Heart left ventricle (tissue), 16 donors: Measurements from ENCODE around the gene PROSER3. TPM values are rescaled to one million over a fixed set of nuclear protein-coding genes. Genes with fewer than 3 reads are reported as not detected.

ENCODE experiments used
- ATAC-seq, 4 donors: fragments of 200-7000 bp; cut with Tn5 transposase; one replicate each; pipeline ENCODE4 v1.9.1; 2020 to 2022; ENCODE audit warnings: moderate library complexity in 4 of 4, mild to moderate bottlenecking in 3 of 4, moderate number of reproducible peaks in 1 of 4
- DNase-seq, 5 donors: peaks; one replicate each; pipeline ENCODE4 v3.0.0-alpha.2; 2020
- H3K27ac ChIP-seq, 12 donors: fragments of 200-600 bp; sonication (generic) in 4 of 12; one replicate each; pipeline versions ENCODE4 v1.5.0 to v1.8.0; 2016 to 2022; ENCODE audit warnings: mild to moderate bottlenecking in 2 of 12
- H3K27me3 ChIP-seq, 9 donors: fragments of 200-600 bp; sonication (generic) in 2 of 9; one replicate each; pipeline versions ENCODE4 v1.5.1 to v1.8.0; 2016 to 2022; ENCODE audit warnings: mild to moderate bottlenecking in 3 of 9
- H3K36me3 ChIP-seq, 9 donors: fragments of 200-600 bp; sonication (generic) in 2 of 9; one replicate each; pipeline versions ENCODE4 v1.5.0 to v1.8.0; 2018 to 2022; ENCODE audit warnings: mild to moderate bottlenecking in 2 of 9
- H3K4me1 ChIP-seq, 12 donors: fragments of 200-600 bp; sonication (generic) in 4 of 12; one replicate each; pipeline versions ENCODE4 v1.5.0 to v1.8.0; 2016 to 2022; ENCODE audit warnings: mild to moderate bottlenecking in 3 of 12
- H3K4me3 ChIP-seq, 12 donors: fragments of 200-600 bp; sonication (generic) in 4 of 12; one replicate each; pipeline versions ENCODE4 v1.5.0 to v1.8.0; 2017 to 2022; ENCODE audit warnings: mild to moderate bottlenecking in 9 of 12, moderate library complexity in 4 of 12
- H3K9me3 ChIP-seq, 12 donors: fragments of 200-600 bp; sonication (generic) in 4 of 12; one replicate each; pipeline versions ENCODE4 v1.5.0 to v1.8.0; 2016 to 2022; ENCODE audit warnings: mild to moderate bottlenecking in 1 of 12
- POLR2A ChIP-seq, 2 donors: fragments of 450-650 bp; IDR thresholded peaks; one replicate each; pipeline ENCODE4 v1.6.1; 2017; ENCODE audit warnings: antibody characterized with exemption in 2 of 2, mild to moderate bottlenecking in 2 of 2, moderate library complexity in 2 of 2
- WGBS, 4 donors: extraction: QIAGEN DNeasy Blood & Tissue Kit in 2 of 4; methylation state at CpG; one replicate each; pipeline versions ENCODE4 v1.1.5 to v1.1.7; 2013 to 2018; 5-methylcytosine and 5-hydroxymethylcytosine counted together
- intact Hi-C, 10 donors: fragments of 100-400 bp; cut with DNase I; formaldehyde crosslinking; loops; one replicate each; pipeline versions ENCODE4 v1.11.1 to v1.14.2; 2022
- polyA plus RNA-seq, 2 donors: library from polyadenylated mRNA; stranded (reverse); fragments of 200-250 nt; gene quantifications; one replicate each; pipeline ENCODE4 v1.2.3, GENCODE V29; 2013
- total RNA-seq, 9 donors: library from RNA; depleted of rRNA in 2 of 9; stranded (reverse); fragments of >200 nt in 2 of 9; fragmentation: NEBNext Ultra II Directional in 3 of 9; extraction: Animal tissue kit (Norgen Biotek cat#: 25700) in 3 of 9; gene quantifications; one replicate each; pipeline versions ENCODE4 v1.1.0 to v1.2.4, GENCODE V29; 2016 to 2023
- TF ChIP-seq, protein P1 (sequence below), 12 donors: fragments of 200-600 bp; sonication (generic) in 4 of 12; IDR thresholded peaks; one replicate each; pipeline versions ENCODE4 v1.5.0 to v1.8.0; 2018 to 2022; ENCODE audit warnings: antibody characterized with exemption in 12 of 12, mild to moderate bottlenecking in 5 of 12
- donor health status: ischemic (EF 13 %, LVEDD 7.1; RV severe dilation, severe dysfunction).
- donor health status: healthy with polysubstance abuse.
- donor health status: DM: no; HTN: yes; CAD: no.
- donor health status: DM: no; HTN: no; CAD: no.
- donor health status: ischemic (EF 25% LVEDD 6.9; RV normal size, moderate dysfunction).
- donor health status: ischemic (EF 25% LVEDD 5.7; RV mildly dilated, moderate dysfunction).
- donor health status: healthy.
- donor health status: DM: yes; HTN: yes; CAD: no.
- donor health status: ischemic (EF 35%, LVEDD 5.7; RV mildly dilated, moderate dysfunction).
- donor health status: nonischemic (EF 11% LVEDD 7.7; RV severe dilation, severe dysfunction).
- donor health status: DM: yes; HTN: yes; CAD: no.
- donor health status: PGD.
- donor health status: ischemic (EF 29% LVEDD 5.4; RV normal size, mild dysfunction).
- donor health status: nonischemic (EF 23%, LVEDD 6.1; RV moderate dilation, normal function).

PROSER3 gene
- total and polyA plus RNA-seq, 11 donors = 1.9 to 19.7 (median 9.7) TPM

DNA sequence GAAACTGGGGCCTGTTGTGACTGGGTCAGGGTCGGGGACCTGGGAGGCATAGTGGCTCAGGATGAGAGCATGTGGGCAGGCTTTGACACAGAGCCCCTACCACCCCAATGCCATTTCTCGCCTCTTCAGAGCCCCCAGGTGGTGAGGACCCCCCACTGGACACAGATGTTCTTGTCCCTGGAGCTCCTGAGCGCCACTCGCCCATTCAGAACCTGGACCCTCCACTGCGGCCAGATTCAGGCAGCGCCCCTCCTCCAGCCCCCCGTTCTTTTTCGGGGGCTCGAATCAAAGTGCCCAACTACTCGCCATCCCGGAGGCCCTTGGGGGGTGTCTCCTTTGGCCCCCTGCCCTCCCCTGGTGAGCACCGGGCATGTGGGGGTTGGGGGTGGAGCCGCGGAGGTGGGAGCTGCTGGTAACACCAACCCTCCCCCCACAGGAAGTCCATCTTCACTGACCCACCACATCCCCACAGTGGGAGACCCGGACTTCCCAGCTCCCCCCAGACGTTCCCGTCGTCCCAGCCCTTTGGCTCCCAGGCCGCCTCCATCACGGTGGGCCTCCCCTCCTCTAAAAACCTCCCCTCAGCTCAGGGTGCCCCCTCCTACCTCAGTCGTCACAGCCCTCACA, 26.1 kb upstream of the PROSER3 start:
- ATAC-seq = no peak
- DNase-seq = no peak
- WGBS, 4 donors = 81 to 88% (median 85%) methylated on average over 20 to 21 of the region's 21 CpGs
- no peaks in the 10 kb centered on the region for H3K9me3 ChIP-seq
- H3K36me3 ChIP-seq = peaks cover 5 to 97% (median 93%) of the 10 kb centered on the region in 9 donors
- H3K4me3 ChIP-seq = no peak overlapping the region
- intact Hi-C loops = no loop called here
- no peaks in the 10 kb centered on the region for H3K4me1 ChIP-seq
- no peak for TF ChIP-seq POLR2A (IDR thresholded peaks at IDR 0.05)
- TF ChIP-seq, protein P1, sequence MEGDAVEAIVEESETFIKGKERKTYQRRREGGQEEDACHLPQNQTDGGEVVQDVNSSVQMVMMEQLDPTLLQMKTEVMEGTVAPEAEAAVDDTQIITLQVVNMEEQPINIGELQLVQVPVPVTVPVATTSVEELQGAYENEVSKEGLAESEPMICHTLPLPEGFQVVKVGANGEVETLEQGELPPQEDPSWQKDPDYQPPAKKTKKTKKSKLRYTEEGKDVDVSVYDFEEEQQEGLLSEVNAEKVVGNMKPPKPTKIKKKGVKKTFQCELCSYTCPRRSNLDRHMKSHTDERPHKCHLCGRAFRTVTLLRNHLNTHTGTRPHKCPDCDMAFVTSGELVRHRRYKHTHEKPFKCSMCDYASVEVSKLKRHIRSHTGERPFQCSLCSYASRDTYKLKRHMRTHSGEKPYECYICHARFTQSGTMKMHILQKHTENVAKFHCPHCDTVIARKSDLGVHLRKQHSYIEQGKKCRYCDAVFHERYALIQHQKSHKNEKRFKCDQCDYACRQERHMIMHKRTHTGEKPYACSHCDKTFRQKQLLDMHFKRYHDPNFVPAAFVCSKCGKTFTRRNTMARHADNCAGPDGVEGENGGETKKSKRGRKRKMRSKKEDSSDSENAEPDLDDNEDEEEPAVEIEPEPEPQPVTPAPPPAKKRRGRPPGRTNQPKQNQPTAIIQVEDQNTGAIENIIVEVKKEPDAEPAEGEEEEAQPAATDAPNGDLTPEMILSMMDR (IDR thresholded peaks at IDR 0.05) = no peak
- no peak overlapping the region for H3K27ac ChIP-seq
- no peaks in the 10 kb centered on the region for H3K27me3 ChIP-seq

DNA sequence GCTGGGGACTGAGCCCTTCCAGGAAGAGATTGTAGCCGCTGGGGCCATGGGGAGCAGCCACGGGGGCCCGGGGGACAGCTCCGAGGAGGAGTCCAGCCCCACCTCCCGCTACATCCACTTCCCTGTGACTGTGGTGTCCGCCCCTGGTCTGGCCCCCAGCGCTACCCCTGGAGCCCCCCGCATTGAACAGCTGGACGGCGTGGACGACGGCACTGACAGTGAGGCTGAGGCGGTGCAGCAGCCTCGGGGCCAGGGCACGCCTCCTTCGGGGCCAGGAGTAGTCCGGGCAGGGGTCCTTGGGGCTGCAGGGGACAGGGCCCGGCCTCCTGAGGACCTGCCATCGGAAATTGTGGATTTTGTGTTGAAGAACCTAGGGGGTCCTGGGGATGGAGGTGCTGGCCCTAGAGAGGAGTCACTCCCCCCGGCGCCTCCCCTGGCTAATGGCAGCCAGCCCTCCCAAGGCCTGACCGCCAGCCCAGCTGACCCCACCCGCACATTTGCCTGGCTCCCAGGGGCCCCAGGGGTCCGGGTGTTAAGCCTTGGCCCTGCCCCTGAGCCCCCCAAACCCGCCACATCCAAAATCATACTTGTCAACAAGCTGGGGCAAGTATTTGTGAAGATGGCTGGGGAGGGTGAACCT, 25.3 kb upstream of the PROSER3 start:
- DNase-seq (no peak), ATAC-seq (no peak)
- Histone ChIP-seq H3K4me3 (no peak overlapping the region), H3K9me3 (no peaks in the 10 kb centered on the region), H3K27me3 (no peaks in the 10 kb centered on the region), H3K27ac (no peak overlapping the region), H3K4me1 (no peaks in the 10 kb centered on the region), H3K36me3 (peaks cover 5 to 97% (median 93%) of the 10 kb centered on the region in 9 donors)
- TF ChIP-seq POLR2A (IDR thresholded peaks at IDR 0.05) = no peak
- TF ChIP-seq, protein P1 (IDR thresholded peaks at IDR 0.05) = no peak
- WGBS, 4 donors = 85 to 92% (median 90%) methylated on average over 16 to 25 of the region's 25 CpGs
- intact Hi-C loops = no loop called here

DNA sequence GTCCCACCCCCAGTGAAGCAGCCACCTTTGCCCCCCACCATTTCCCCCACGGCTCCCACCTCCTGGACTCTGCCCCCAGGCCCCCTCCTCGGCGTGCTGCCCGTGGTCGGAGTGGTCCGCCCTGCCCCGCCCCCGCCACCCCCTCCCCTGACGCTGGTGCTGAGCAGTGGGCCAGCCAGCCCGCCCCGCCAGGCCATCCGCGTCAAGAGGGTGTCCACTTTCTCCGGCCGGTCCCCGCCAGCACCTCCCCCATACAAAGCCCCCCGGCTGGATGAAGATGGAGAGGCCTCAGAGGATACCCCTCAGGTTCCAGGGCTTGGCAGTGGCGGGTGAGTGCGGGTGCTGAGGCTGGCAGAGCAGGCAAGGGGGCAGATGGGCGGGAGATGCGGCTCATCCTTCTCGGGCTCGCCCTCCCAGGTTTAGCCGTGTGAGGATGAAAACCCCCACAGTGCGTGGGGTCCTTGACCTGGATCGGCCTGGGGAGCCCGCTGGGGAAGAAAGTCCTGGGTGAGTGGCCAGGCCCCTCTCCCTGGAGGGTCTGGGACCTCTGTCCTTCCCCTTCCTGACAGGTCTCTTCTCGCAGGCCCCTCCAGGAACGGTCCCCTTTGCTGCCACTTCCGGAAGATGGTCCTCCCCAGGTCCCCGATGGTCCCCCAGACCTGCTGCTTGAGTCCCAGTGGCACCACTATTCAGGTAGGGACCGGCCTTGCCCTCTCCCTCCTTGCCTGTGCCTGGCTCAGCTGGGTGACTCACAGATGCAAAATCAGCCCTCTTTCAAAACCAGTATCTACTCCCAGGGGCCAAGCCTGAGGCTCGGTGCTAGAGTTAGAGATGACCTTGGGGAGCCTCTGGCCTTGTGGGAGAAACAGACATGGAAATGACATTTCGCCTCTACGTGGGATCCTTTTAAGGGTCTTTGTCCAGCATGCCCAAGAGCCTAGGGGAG, 24.5 kb upstream of the PROSER3 start:
- Histone ChIP-seq H3K4me1 (no peaks in the 10 kb centered on the region), H3K27me3 (no peaks in the 10 kb centered on the region), H3K4me3 (no peak overlapping the region), H3K36me3 (peaks cover 5 to 97% (median 93%) of the 10 kb centered on the region in 9 donors), H3K27ac (no peak overlapping the region), H3K9me3 (no peaks in the 10 kb centered on the region)
- no peak for ATAC-seq
- no peak for TF ChIP-seq POLR2A (IDR thresholded peaks at IDR 0.05)
- TF ChIP-seq, protein P1 (IDR thresholded peaks at IDR 0.05) = no peak
- DNase-seq = no peak
- intact Hi-C loops = no loop called here
- 89 to 94% (median 92%) methylated on average over 34 to 35 of the region's 35 CpGs for WGBS, 4 donors

DNA sequence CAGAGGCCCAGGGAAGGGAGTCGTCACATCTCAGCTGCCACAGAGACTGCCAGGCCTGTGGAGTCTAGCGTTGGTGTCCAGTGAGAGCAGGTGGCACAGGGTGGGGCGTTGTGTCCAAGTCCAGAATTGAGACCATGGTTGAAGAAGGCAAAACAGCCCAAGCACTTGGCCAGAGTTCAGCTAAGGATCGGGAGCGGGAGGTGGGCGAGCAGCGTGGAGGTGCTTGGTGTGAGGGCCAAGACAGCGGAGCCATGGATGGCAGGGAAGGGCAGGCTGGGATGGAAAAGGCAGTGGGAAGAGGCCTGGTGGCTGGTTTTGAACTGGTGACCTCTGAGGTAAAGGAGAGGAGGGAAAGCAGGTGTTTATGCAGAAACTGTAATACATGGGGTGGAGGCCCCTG, 23.7 kb upstream of the PROSER3 start:
- Histone ChIP-seq H3K4me1 (peaks cover 0 to 5% (median 0%) of the 10 kb centered on the region in 12 donors), H3K27me3 (no peaks in the 10 kb centered on the region), H3K9me3 (no peaks in the 10 kb centered on the region), H3K36me3 (peaks cover 0 to 96% (median 91%) of the 10 kb centered on the region in 9 donors), H3K27ac (no peak overlapping the region), H3K4me3 (no peak overlapping the region)
- TF ChIP-seq, protein P1 (IDR thresholded peaks at IDR 0.05) = no peak
- no peak for TF ChIP-seq POLR2A (IDR thresholded peaks at IDR 0.05)
- WGBS, 4 donors = 94 to 98% (median 95%) methylated on average over 8 of the region's 8 CpGs
- DNase-seq (no peak), ATAC-seq (no peak)
- intact Hi-C loops = no loop called here
